Fibroblast of pulmonary artery (primary cell): ENCODE measurements around the gene SLC27A1.
"Not testable (repeated sequence)": the region's sequence is repeated elsewhere in the genome, so short reads cannot be mapped to it uniquely, and the experiment has no call there.

ENCODE experiments used
- DNase-seq: peaks from one replicate; pipeline ENCODE4 v3.0.0-alpha.2; 2010; ENCODE audit warnings: low read depth
- H3K4me3 ChIP-seq: replicated peaks from 2 replicates; pipeline ENCODE4 v1.5.1; 2011; ENCODE audit warnings: low read depth, mild to moderate bottlenecking, control low read depth, low read length, moderate library complexity
- CTCF ChIP-seq: IDR thresholded peaks from 2 replicates; pipeline ENCODE4 v1.5.1; 2011; ENCODE audit warnings: mild to moderate bottlenecking, control low read depth, low read length, inconsistent platforms; ENCODE audit errors: missing control alignments

Gene SLC27A1

DNA sequence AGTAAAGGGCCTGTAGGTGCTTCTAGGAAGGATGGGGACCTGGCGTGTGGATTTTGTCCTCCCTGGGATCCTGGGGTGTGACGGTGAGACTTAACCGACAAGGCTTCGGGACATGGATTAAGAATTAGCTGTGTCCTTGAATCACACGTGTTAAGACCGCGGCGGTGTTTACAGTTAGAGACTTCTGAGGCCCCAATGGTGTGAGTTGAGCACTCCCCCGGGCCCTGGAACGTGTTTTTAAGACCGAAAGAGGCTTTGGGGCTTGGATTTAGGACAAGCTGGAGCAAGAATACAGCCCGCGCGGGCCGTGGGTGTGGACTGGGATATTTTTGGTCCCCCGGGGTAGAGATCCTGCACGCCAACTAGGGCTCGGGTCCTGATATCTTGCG lies 1.2 kb upstream of the SLC27A1 start:
- no peak for DNase-seq
- peak overlapping the region; percentile 73 for H3K4me3 ChIP-seq
- no peak for TF ChIP-seq CTCF

- DNase-seq, result peak; percentile 96
- H3K4me3 ChIP-seq, result peak overlapping the region; percentile 73
- TF ChIP-seq CTCF, result no peak
These were observed 750 bp upstream of the SLC27A1 start for GRCh38 chr19:17469481-17470067.

GRCh38 chr19:17471410-17472125 lies 1.2 kb downstream of the SLC27A1 start:
- no peak for DNase-seq
- H3K4me3 ChIP-seq, result peak overlapping the region; percentile 73
- no peak for TF ChIP-seq CTCF

DNA sequence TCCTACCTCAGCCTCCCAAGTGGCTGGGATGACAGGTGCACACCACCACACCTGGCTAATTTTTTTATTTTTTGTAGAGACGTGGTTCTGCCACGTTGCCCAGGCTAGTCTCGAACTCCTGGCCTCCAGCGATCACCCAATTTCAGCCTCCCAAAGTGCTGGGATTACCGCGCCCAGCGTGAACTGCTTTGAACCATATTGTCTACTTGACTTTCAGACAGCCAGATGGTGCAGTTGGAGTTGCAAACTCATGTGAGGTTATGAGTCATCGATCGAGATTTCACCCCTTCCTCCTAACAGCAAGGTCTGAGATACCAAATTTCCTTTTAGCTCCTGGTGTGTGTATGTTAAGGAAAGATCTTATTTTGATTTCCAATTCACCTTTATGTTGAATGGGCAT lies 2.7 kb downstream of the SLC27A1 start:
- TF ChIP-seq CTCF, result no peak
- DNase-seq, result peak; percentile 79
- H3K4me3 ChIP-seq, result no peak overlapping the region

DNA sequence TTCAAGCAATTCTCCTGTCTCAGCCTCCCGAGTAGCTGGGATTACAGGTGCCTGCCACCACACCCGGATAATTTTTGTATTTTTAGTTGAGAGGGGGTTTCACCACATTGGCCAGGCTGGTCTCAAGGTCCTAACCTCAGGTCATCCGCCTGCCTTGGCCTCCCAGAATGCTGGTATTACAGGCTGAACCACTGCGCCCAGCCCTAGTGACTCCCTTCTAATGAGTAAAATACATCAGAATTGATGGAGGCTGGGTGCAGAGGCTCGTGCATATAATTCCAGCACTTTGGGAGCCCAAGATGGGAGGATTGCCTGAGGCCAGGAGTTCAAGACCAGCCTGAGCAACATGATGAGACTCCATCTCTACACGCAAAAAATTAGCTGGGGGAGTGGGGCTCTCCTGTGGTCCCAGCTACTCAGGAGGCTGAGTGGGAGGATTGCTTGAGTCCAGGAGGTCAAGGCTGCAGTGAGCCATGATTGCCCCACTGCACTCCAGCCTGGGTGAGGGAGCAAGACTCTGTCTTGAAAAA lies 4.8 kb downstream of the SLC27A1 start:
- DNase-seq, H3K4me3 ChIP-seq: not testable (repeated sequence)

- DNase-seq, result peak; percentile 57
- H3K4me3 ChIP-seq, result no peak overlapping the region
- no peak for TF ChIP-seq CTCF
These were observed 5.3 kb downstream of the SLC27A1 start for GRCh38 chr19:17475541-17476115.

- no peak for TF ChIP-seq CTCF
- no peak overlapping the region for H3K4me3 ChIP-seq
- peak; percentile 77 for DNase-seq
These were observed 9.0 kb downstream of the SLC27A1 start for GRCh38 chr19:17479325-17479791.
